ENCODE results near the gene PACRG. TPM values are rescaled to one million over a fixed set of nuclear protein-coding genes. Genes with fewer than 3 reads are reported as not detected.

The PACRG gene
- total RNA-seq, 2 donors from 2014 or later = 2.9 to 63.8 TPM

DNA sequence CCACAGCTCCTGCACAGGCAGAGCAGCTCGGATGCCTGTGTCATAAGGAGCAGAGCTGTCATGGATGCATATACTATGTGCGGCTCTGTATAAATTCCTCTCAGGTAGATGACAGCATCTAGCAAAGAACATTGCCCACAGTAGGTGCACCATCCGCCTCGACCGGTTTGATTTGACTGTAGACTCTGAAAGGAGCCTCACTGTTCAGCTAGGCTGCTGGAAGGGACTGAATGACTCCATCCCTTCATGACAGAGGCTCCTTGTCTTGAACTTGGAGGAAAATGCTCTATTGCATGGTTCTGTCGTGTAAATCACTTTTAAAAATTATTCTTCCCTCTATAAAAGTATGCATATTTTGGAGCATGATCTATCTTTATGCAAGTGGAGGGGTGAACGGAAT is 557.9 kb downstream of the PACRG start:
- Histone ChIP-seq H3K27ac (no peak overlapping the region), H3K4me3 (no peak overlapping the region), H3K27me3 (replicated peaks; ENCODE audit: insufficient read depth) (no peaks in the 10 kb centered on the region), H3K36me3 (no peaks in the 10 kb centered on the region), H3K9me3 (no peaks in the 10 kb centered on the region), H3K4me1 (replicated peaks) (no peaks in the 10 kb centered on the region)
- WGBS = 81% methylated on average over 7 of the region's 7 CpGs
- no peak for DNase-seq (ENCODE audit: low spot score)
- TF ChIP-seq POLR2AphosphoS5 (IDR thresholded peaks at IDR 0.05) = no peak
- no peak for TF ChIP-seq POLR2A (IDR thresholded peaks at IDR 0.05)
- TF ChIP-seq, protein P1, sequence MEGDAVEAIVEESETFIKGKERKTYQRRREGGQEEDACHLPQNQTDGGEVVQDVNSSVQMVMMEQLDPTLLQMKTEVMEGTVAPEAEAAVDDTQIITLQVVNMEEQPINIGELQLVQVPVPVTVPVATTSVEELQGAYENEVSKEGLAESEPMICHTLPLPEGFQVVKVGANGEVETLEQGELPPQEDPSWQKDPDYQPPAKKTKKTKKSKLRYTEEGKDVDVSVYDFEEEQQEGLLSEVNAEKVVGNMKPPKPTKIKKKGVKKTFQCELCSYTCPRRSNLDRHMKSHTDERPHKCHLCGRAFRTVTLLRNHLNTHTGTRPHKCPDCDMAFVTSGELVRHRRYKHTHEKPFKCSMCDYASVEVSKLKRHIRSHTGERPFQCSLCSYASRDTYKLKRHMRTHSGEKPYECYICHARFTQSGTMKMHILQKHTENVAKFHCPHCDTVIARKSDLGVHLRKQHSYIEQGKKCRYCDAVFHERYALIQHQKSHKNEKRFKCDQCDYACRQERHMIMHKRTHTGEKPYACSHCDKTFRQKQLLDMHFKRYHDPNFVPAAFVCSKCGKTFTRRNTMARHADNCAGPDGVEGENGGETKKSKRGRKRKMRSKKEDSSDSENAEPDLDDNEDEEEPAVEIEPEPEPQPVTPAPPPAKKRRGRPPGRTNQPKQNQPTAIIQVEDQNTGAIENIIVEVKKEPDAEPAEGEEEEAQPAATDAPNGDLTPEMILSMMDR (IDR thresholded peaks at IDR 0.05) = no peak
- intact Hi-C loops (cut with DNase I) = no loop called here

DNA sequence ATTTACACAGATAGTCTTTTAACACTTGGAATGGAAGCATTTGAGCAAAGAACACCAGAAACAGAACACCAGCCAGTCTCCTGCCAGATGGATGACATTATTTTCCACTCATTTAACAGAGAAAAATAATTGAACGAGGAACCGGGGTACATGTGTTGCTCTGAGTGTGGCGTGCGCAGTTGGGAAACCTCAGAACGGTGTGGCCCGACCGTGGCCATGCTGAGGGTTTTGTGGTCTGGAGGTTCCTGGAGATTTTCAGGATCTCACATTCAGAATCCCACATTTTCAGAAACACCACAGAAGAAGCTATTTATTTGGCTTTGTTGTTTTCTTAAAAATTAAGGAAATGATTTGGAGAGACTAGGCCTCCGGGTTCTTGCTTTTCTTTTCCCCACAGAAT is 559.9 kb downstream of the PACRG start:
- WGBS = 93% methylated on average over 8 of the region's 8 CpGs
- no peak for DNase-seq (ENCODE audit: low spot score)
- Histone ChIP-seq H3K4me1 (replicated peaks) (no peaks in the 10 kb centered on the region), H3K27me3 (replicated peaks; ENCODE audit: insufficient read depth) (no peaks in the 10 kb centered on the region), H3K36me3 (no peaks in the 10 kb centered on the region), H3K9me3 (no peaks in the 10 kb centered on the region), H3K4me3 (no peak overlapping the region), H3K27ac (no peak overlapping the region)
- TF ChIP-seq POLR2AphosphoS5 (IDR thresholded peaks at IDR 0.05) = no peak
- TF ChIP-seq, protein P1 (IDR thresholded peaks at IDR 0.05) = no peak
- TF ChIP-seq POLR2A (IDR thresholded peaks at IDR 0.05) = no peak
- intact Hi-C loops (cut with DNase I) = no loop called here

DNA sequence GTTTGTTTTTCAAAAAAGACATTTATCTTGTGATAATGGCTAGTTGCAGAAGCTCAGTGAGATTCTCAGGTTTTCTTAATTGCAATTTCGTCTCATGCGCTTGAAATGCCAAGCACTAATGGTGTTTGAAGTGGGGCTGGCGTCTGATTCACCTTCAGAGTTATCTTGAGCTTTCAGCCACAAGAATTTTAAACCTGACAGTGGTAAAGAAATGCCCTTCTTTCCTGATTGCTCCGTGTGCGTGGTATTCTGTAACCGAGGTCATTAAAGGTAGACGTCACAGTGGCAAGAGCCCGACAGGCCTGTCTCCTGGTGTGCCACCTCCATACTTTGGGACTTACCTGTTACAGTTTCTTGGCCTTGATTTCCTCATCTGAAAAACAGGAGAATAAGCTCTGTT is 560.3 kb downstream of the PACRG start:
- DNase-seq (ENCODE audit: low spot score) = no peak
- TF ChIP-seq, protein P1 (IDR thresholded peaks at IDR 0.05) = no peak
- TF ChIP-seq POLR2A (IDR thresholded peaks at IDR 0.05) (no peak), POLR2AphosphoS5 (IDR thresholded peaks at IDR 0.05) (no peak)
- no peaks in the 10 kb centered on the region for H3K36me3 ChIP-seq
- 95% methylated on average over 8 of the region's 8 CpGs for WGBS
- intact Hi-C loops (cut with DNase I) = no loop called here
- H3K27ac ChIP-seq = no peak overlapping the region
- H3K9me3 ChIP-seq = no peaks in the 10 kb centered on the region
- no peaks in the 10 kb centered on the region for H3K27me3 ChIP-seq (replicated peaks; ENCODE audit: insufficient read depth)
- no peak overlapping the region for H3K4me3 ChIP-seq
- no peaks in the 10 kb centered on the region for H3K4me1 ChIP-seq (replicated peaks)

DNA sequence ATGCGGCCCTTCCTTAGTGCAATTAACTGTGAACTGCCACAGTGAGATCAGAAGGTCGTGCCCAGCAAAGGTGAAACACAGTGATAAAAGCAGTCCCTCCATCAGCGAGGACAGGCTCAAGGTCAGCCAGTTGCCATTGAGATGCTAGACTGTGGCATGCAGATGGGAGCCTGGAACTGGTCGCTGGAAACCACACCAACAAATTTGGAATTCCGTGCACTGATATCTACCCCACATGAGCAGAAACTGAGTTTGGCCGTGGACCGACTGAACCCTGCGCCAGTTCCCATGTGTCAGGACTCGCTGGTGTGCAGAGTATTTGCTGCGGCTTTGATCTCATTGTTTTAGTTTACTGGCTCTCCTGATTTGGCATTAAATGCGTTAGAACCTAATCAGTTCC is 561.1 kb downstream of the PACRG start:
- intact Hi-C loops (cut with DNase I) = no loop called here
- H3K4me3 ChIP-seq = no peak overlapping the region
- DNase-seq (ENCODE audit: low spot score) = no peak

DNA sequence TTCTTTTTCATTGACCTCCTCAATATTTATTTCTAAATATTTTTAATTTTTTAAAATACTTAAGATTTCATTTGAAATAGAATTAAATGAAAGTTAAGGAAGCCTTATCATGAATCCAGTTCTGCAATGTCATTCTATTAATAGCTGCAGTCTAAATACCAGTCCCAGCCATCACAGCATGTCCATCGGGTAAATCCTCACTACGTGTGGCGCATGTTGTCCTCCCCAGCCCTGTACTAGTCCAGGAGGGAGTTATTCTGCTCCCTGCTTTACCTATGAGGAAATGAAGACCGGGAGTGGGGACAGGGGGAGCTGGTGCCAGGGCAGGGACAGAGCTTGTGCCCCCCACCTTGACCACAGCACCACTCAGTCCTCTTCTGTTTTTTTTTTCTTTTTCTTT is 561.7 kb downstream of the PACRG start:
- no peak for DNase-seq (ENCODE audit: low spot score)
- WGBS = 93% methylated on average over 4 of the region's 4 CpGs
- intact Hi-C loops (cut with DNase I) = no loop called here
- Histone ChIP-seq H3K27me3 (replicated peaks; ENCODE audit: insufficient read depth) (no peaks in the 10 kb centered on the region), H3K27ac (no peak overlapping the region), H3K9me3 (no peaks in the 10 kb centered on the region), H3K4me3 (no peak overlapping the region), H3K4me1 (replicated peaks) (no peaks in the 10 kb centered on the region), H3K36me3 (no peaks in the 10 kb centered on the region)
- TF ChIP-seq POLR2A (IDR thresholded peaks at IDR 0.05) = no peak
- TF ChIP-seq, protein P1 (IDR thresholded peaks at IDR 0.05) = no peak
- TF ChIP-seq POLR2AphosphoS5 (IDR thresholded peaks at IDR 0.05) = no peak

More for the DNA sequence above, 561.1 kb downstream of the PACRG start:
- Histone ChIP-seq H3K4me1 (replicated peaks) (no peaks in the 10 kb centered on the region), H3K36me3 (no peaks in the 10 kb centered on the region), H3K9me3 (no peaks in the 10 kb centered on the region), H3K27ac (no peak overlapping the region), H3K27me3 (replicated peaks; ENCODE audit: insufficient read depth) (no peaks in the 10 kb centered on the region)
- TF ChIP-seq, protein P1 (IDR thresholded peaks at IDR 0.05) = no peak
- no peak for TF ChIP-seq POLR2A (IDR thresholded peaks at IDR 0.05)
- TF ChIP-seq POLR2AphosphoS5 (IDR thresholded peaks at IDR 0.05) = no peak
- 80% methylated on average over 11 of the region's 11 CpGs for WGBS

Measured in prostate gland (tissue), 2 donors.